Subcutaneous adipose tissue (tissue), 4 donors: ENCODE data around the gene CALR. TPM values are rescaled to one million over a fixed set of nuclear protein-coding genes. Genes with fewer than 3 reads are reported as not detected.

Experiments
- total RNA-seq, 4 donors: library from RNA; depleted of rRNA; stranded (reverse); fragments of >200 nt; gene quantifications; one replicate each; pipeline ENCODE4 v1.1.0, GENCODE V29; 2016
- TF ChIP-seq, protein P1 (sequence below): fragments of 450-650 bp; IDR thresholded peaks from one replicate; pipeline ENCODE4 v1.5.1; 2016; ENCODE audit warnings: low read depth, mild to moderate bottlenecking, control low read depth, antibody characterized with exemption, moderate library complexity

CALR gene
- total RNA-seq, 4 donors from 2014 or later, result 222 to 414 (median 307) TPM

DNA sequence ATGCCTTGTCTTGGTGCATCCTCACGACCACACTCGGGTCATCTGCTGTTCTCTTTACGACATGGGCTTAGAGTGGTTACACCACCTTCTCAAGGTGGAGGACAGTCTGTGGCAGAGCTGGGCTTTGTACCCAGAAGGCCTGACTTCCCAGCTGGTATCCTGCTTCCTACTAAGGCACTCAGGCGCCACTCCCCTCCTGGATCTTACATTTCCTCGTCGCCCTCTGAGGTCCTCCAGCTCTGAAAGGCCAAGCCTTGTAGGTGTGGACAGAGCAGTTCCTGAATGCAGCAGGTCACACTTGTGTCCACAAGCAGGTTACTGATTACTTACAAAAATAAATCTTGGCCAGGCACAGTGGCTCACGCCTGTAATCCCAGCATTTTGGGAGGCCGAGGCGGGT lies 31.2 kb upstream of the CALR start:
- TF ChIP-seq, protein P1, sequence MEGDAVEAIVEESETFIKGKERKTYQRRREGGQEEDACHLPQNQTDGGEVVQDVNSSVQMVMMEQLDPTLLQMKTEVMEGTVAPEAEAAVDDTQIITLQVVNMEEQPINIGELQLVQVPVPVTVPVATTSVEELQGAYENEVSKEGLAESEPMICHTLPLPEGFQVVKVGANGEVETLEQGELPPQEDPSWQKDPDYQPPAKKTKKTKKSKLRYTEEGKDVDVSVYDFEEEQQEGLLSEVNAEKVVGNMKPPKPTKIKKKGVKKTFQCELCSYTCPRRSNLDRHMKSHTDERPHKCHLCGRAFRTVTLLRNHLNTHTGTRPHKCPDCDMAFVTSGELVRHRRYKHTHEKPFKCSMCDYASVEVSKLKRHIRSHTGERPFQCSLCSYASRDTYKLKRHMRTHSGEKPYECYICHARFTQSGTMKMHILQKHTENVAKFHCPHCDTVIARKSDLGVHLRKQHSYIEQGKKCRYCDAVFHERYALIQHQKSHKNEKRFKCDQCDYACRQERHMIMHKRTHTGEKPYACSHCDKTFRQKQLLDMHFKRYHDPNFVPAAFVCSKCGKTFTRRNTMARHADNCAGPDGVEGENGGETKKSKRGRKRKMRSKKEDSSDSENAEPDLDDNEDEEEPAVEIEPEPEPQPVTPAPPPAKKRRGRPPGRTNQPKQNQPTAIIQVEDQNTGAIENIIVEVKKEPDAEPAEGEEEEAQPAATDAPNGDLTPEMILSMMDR, result no peak

- TF ChIP-seq, protein P1, result no peak
These were observed 25.8 kb upstream of the CALR start for GRCh38 chr19:12912571-12912970.

- TF ChIP-seq, protein P1, result no peak
These were observed 25.3 kb upstream of the CALR start for GRCh38 chr19:12913011-12913561.

GRCh38 chr19:12913851-12914690 lies 24.3 kb upstream of the CALR start:
- TF ChIP-seq, protein P1, result no peak

DNA sequence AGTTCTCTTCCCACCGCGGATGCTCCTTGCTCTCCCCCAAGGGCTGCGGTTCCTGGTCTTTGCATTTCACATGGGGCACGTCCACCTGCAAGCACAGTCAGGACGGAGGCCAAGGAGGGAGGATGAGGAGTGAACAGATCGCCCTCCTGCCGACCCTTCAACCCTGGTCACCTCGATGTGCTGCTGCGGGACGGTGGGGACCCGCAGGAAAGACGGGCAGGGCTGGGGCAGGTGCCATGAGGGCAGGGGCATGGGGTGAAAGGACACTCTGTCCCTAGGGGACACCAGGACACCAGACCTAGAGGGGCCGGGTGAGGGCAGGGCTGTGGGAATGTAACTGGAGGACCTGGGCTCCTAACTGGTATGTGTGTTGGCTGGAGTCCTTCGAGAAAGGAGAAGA lies 20.2 kb upstream of the CALR start:
- TF ChIP-seq, protein P1, result no peak

DNA sequence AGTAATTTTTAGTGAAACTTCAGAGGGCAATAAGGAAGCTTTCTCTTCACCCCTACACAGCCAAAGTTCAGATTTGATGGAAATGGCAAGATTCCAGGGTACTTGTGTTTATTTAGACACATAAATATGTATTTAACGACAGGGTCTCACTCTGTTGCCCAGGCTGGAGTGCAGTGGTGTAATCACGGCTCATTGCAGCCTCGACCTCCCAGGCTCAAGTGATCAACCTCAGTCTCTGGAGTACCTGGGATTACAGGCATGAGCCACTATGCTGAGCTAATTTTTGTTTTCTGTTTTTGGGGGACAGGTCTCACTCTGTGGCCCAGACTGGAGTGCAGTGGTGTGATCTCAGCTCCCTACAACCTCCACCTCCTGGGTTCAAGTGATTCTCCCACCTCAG lies 17.4 kb upstream of the CALR start:
- TF ChIP-seq, protein P1, result no peak

DNA sequence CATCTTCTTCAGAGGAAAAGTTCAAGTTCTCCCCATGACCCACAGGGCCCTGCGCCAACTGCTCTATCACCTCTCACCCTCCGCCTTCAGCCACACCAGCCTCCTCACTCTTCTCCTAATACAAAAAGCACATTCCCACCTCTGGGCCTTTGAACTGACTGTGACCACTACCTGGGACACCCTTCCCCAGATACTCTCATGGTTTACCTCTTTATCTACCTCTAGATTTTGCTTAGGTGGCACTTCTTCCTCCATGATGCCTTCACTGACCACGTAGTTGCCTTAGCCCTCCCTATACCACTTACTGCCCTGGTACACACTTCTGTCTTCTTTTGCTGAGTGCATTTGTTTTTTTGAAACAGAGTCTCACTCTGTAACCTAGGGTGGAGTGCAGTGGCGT lies 15.4 kb upstream of the CALR start:
- TF ChIP-seq, protein P1, result no peak
